IMR-90 (cell line): Measurements from ENCODE around the gene TNFSF12.

Source experiments
- BHLHE40 ChIP-seq: fragments of 150-350 bp; IDR thresholded peaks from 2 replicates; pipeline ENCODE4 v1.6.1; 2016; ENCODE audit warnings: mild to moderate bottlenecking, low read depth, low read length
- CEBPB ChIP-seq: IDR thresholded peaks from 2 replicates; pipeline ENCODE4 v1.6.1; 2012; ENCODE audit warnings: low read depth, low read length, improper control_type of control experiment
- CTCF ChIP-seq: conservative IDR thresholded peaks from 2 replicates; pipeline ENCODE4 v1.5.1; 2012; ENCODE audit warnings: mild to moderate bottlenecking, low read depth, low read length, improper control_type of control experiment
- ELK1 ChIP-seq: fragments of 150-350 bp; IDR thresholded peaks from 2 replicates; pipeline ENCODE4 v1.6.1; 2016; ENCODE audit warnings: low read depth, mild to moderate bottlenecking, low read length, moderate library complexity, borderline replicate concordance
- MAFK ChIP-seq: IDR thresholded peaks from 2 replicates; pipeline ENCODE4 v1.6.1; 2012; ENCODE audit warnings: low read depth, low read length, improper control_type of control experiment
- MAZ ChIP-seq: IDR thresholded peaks from 2 replicates; pipeline ENCODE4 v1.6.1; 2012; ENCODE audit warnings: low read depth, mild to moderate bottlenecking, low read length, improper control_type of control experiment, moderate library complexity, borderline replicate concordance
- MXI1 ChIP-seq: IDR thresholded peaks from 2 replicates; pipeline ENCODE4 v1.6.1; 2012; ENCODE audit warnings: low read depth, mild to moderate bottlenecking, low read length, moderate library complexity, borderline replicate concordance
- NFE2L2 ChIP-seq: fragments of 150-350 bp; IDR thresholded peaks from 2 replicates; pipeline ENCODE4 v1.6.1; 2016; ENCODE audit warnings: low read depth, mild to moderate bottlenecking, low read length
- POLR2A ChIP-seq: IDR thresholded peaks from 2 replicates; pipeline ENCODE4 v1.6.1; 2012; ENCODE audit warnings: mild to moderate bottlenecking, low read depth, low read length
- RAD21 ChIP-seq: IDR thresholded peaks from 2 replicates; pipeline ENCODE4 v1.6.1; 2012; ENCODE audit warnings: low read length, improper control_type of control experiment
- RCOR1 ChIP-seq: IDR thresholded peaks from 2 replicates; pipeline ENCODE4 v1.6.1; 2012; ENCODE audit warnings: mild to moderate bottlenecking, low read length, improper control_type of control experiment; ENCODE audit not compliant: insufficient replicate concordance
- RFX5 ChIP-seq: IDR thresholded peaks from 2 replicates; pipeline ENCODE4 v1.8.0; 2012; ENCODE audit warnings: low read depth, mild to moderate bottlenecking, low read length, moderate library complexity
- SMC3 ChIP-seq: fragments of 150-350 bp; IDR thresholded peaks from 2 replicates; pipeline ENCODE4 v1.6.1; 2016; ENCODE audit warnings: low read depth, mild to moderate bottlenecking, antibody characterized with exemption, low read length, moderate library complexity
- TF ChIP-seq, protein P1 (sequence below): fragments of 150-350 bp; IDR thresholded peaks from 2 replicates; pipeline ENCODE4 v1.6.1; 2017; ENCODE audit warnings: mild to moderate bottlenecking, antibody characterized with exemption, low read length, low read depth

DNA sequence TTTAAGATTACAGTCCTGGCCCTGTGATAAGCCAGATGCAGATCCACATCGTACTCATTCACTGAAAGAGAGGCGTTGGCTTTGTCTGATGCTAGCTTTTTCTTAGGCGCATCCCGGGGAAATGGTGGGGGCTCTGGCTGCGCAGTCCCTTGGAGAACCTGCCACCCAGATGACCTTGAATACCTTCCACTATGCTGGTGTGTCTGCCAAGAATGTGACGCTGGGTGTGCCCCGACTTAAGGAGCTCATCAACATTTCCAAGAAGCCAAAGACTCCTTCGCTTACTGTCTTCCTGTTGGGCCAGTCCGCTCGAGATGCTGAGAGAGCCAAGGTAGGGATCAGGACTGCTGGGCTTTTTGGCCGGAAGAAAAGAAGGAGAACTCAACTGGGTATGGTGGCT is 40.7 kb upstream of the TNFSF12 start:
- TF ChIP-seq RAD21 (no peak), RFX5 (no peak), POLR2A (no peak), CTCF (no peak), CEBPB (no peak), RCOR1 (no peak), MAZ (no peak), SMC3 (no peak), MXI1 (no peak), BHLHE40 (no peak), MAFK (no peak), NFE2L2 (no peak), ELK1 (no peak)
- TF ChIP-seq, protein P1, sequence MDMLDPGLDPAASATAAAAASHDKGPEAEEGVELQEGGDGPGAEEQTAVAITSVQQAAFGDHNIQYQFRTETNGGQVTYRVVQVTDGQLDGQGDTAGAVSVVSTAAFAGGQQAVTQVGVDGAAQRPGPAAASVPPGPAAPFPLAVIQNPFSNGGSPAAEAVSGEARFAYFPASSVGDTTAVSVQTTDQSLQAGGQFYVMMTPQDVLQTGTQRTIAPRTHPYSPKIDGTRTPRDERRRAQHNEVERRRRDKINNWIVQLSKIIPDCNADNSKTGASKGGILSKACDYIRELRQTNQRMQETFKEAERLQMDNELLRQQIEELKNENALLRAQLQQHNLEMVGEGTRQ: no peak
